Stimulated activated memory B cell treated with anti-CD40 and anti-IgM and Interleukin-4, amounts not matched to agents 10 μg/mL and 1 μg/mL and 100 μg/mL, for 72 hours (primary cell): ENCODE results near the gene BCL10.

Experiments
- ATAC-seq: fragments of 150-1000 bp; cut with Tn5 transposase; 2 replicates; pipeline ENCODE4 v1.10.0; 2021
- H3K27ac Mint-ChIP-seq: one replicate; pipeline ENCODE4 v1.8.0; 2022; ENCODE audit warnings: mild to moderate bottlenecking, mixed read lengths
- H3K27me3 Mint-ChIP-seq: one replicate; pipeline ENCODE4 v1.8.0; 2022; ENCODE audit warnings: mixed read lengths
- H3K36me3 Mint-ChIP-seq: one replicate; pipeline ENCODE4 v1.8.0; 2022; ENCODE audit warnings: mixed read lengths
- H3K4me1 Mint-ChIP-seq: one replicate; pipeline ENCODE4 v1.8.0; 2022; ENCODE audit warnings: mixed read lengths
- H3K4me3 Mint-ChIP-seq: one replicate; pipeline ENCODE4 v1.8.0; 2022; ENCODE audit warnings: mild to moderate bottlenecking, moderate library complexity, mixed read lengths
- H3K9me3 Mint-ChIP-seq: one replicate; pipeline ENCODE4 v1.8.0; 2022; ENCODE audit warnings: mixed read lengths

BCL10 gene

GRCh38 chr1:85283475-85284199 is 7.2 kb upstream of the BCL10 start:
- ATAC-seq, result no peak
- no peaks in the 10 kb centered on the region for H3K27me3 Mint-ChIP-seq
- H3K36me3 Mint-ChIP-seq, result peaks cover 7% of the 10 kb centered on the region
- H3K4me1 Mint-ChIP-seq, result peaks cover 15% of the 10 kb centered on the region
- H3K27ac Mint-ChIP-seq, result no peak overlapping the region
- H3K9me3 Mint-ChIP-seq, result no peaks in the 10 kb centered on the region
- no peak overlapping the region for H3K4me3 Mint-ChIP-seq

- no peak overlapping the region for H3K27ac Mint-ChIP-seq
- no peaks in the 10 kb centered on the region for H3K9me3 Mint-ChIP-seq
- H3K4me3 Mint-ChIP-seq, result no peak overlapping the region
- no peaks in the 10 kb centered on the region for H3K27me3 Mint-ChIP-seq
- peaks cover 17% of the 10 kb centered on the region for H3K4me1 Mint-ChIP-seq
- no peak for ATAC-seq
- peaks cover 7% of the 10 kb centered on the region for H3K36me3 Mint-ChIP-seq
These were observed 6.0 kb upstream of the BCL10 start for GRCh38 chr1:85282424-85282823.

- Mint-ChIP-seq H3K27me3 (no peaks in the 10 kb centered on the region), H3K4me3 (no peak overlapping the region)
These were observed 4.2 kb upstream of the BCL10 start for GRCh38 chr1:85280636-85281035.

GRCh38 chr1:85279458-85280080 is 3.1 kb upstream of the BCL10 start:
- H3K4me3 Mint-ChIP-seq, result peak overlapping the region; percentile 44
- peaks cover 35% of the 10 kb centered on the region for H3K4me1 Mint-ChIP-seq
- H3K9me3 Mint-ChIP-seq, result no peaks in the 10 kb centered on the region
- ATAC-seq, result no peak
- H3K27me3 Mint-ChIP-seq, result no peaks in the 10 kb centered on the region
- H3K27ac Mint-ChIP-seq, result peak overlapping the region; percentile 63
- H3K36me3 Mint-ChIP-seq, result peaks cover 1% of the 10 kb centered on the region

More at GRCh38 chr1:85280636-85281035, 4.2 kb upstream of the BCL10 start:
- peaks cover 25% of the 10 kb centered on the region for H3K4me1 Mint-ChIP-seq
- no peak overlapping the region for H3K27ac Mint-ChIP-seq
- H3K36me3 Mint-ChIP-seq, result peaks cover 7% of the 10 kb centered on the region
- no peak for ATAC-seq
- no peaks in the 10 kb centered on the region for H3K9me3 Mint-ChIP-seq

- Mint-ChIP-seq H3K27me3 (no peaks in the 10 kb centered on the region), H3K4me3 (peak overlapping the region; percentile 44), H3K36me3 (peaks cover 2% of the 10 kb centered on the region), H3K9me3 (no peaks in the 10 kb centered on the region), H3K27ac (peak overlapping the region; percentile 63), H3K4me1 (peaks cover 41% of the 10 kb centered on the region)
- no peak for ATAC-seq
These were observed 2.5 kb upstream of the BCL10 start for GRCh38 chr1:85278853-85279314.

GRCh38 chr1:85277802-85278201 is 1.4 kb upstream of the BCL10 start:
- Mint-ChIP-seq H3K9me3 (no peaks in the 10 kb centered on the region), H3K4me3 (no peak overlapping the region), H3K27me3 (no peaks in the 10 kb centered on the region), H3K36me3 (peaks cover 13% of the 10 kb centered on the region), H3K4me1 (peaks cover 52% of the 10 kb centered on the region), H3K27ac (no peak overlapping the region)
- ATAC-seq, result no peak

GRCh38 chr1:85276978-85277639 is 677 bp upstream of the BCL10 start:
- Mint-ChIP-seq H3K27ac (peak overlapping the region; percentile 91), H3K36me3 (peaks cover 16% of the 10 kb centered on the region), H3K4me3 (peak overlapping the region; percentile 84), H3K9me3 (no peaks in the 10 kb centered on the region), H3K27me3 (no peaks in the 10 kb centered on the region), H3K4me1 (peaks cover 56% of the 10 kb centered on the region)
- ATAC-seq, result no peak

GRCh38 chr1:85275701-85276214 is 674 bp downstream of the BCL10 start:
- H3K4me3 Mint-ChIP-seq, result peak overlapping the region; percentile 84
- H3K9me3 Mint-ChIP-seq, result no peaks in the 10 kb centered on the region
- ATAC-seq, result peak; percentile 29
- H3K4me1 Mint-ChIP-seq, result peaks cover 66% of the 10 kb centered on the region
- H3K27me3 Mint-ChIP-seq, result no peaks in the 10 kb centered on the region
- peak overlapping the region; percentile 91 for H3K27ac Mint-ChIP-seq
- peaks cover 27% of the 10 kb centered on the region for H3K36me3 Mint-ChIP-seq

GRCh38 chr1:85274969-85275453 is 1.4 kb downstream of the BCL10 start:
- Mint-ChIP-seq H3K4me3 (peak overlapping the region; percentile 84), H3K27me3 (no peaks in the 10 kb centered on the region), H3K36me3 (peaks cover 31% of the 10 kb centered on the region), H3K27ac (peak overlapping the region; percentile 91), H3K9me3 (no peaks in the 10 kb centered on the region), H3K4me1 (peaks cover 66% of the 10 kb centered on the region)
- ATAC-seq, result no peak

- ATAC-seq, result no peak
- Mint-ChIP-seq H3K36me3 (peaks cover 43% of the 10 kb centered on the region), H3K4me1 (peaks cover 62% of the 10 kb centered on the region), H3K4me3 (no peak overlapping the region), H3K27ac (peak overlapping the region; percentile 91), H3K27me3 (no peaks in the 10 kb centered on the region), H3K9me3 (no peaks in the 10 kb centered on the region)
These were observed 3.0 kb downstream of the BCL10 start for GRCh38 chr1:85273397-85273796.

GRCh38 chr1:85268801-85269585 is 7.4 kb downstream of the BCL10 start:
- no peak for ATAC-seq
- Mint-ChIP-seq H3K9me3 (no peaks in the 10 kb centered on the region), H3K4me3 (no peak overlapping the region), H3K36me3 (peaks cover 48% of the 10 kb centered on the region), H3K27me3 (no peaks in the 10 kb centered on the region), H3K4me1 (peaks cover 39% of the 10 kb centered on the region), H3K27ac (no peak overlapping the region)

GRCh38 chr1:85267313-85267712 is 9.1 kb downstream of the BCL10 start:
- Mint-ChIP-seq H3K27ac (no peak overlapping the region), H3K4me1 (peaks cover 23% of the 10 kb centered on the region), H3K9me3 (no peaks in the 10 kb centered on the region), H3K36me3 (peaks cover 46% of the 10 kb centered on the region), H3K27me3 (no peaks in the 10 kb centered on the region), H3K4me3 (no peak overlapping the region)
- no peak for ATAC-seq

- no peak overlapping the region for H3K27ac Mint-ChIP-seq
These were observed 12.3 kb downstream of the BCL10 start for GRCh38 chr1:85264150-85264549.

GRCh38 chr1:85262985-85263384 is 13.4 kb downstream of the BCL10 start:
- peaks cover 14% of the 10 kb centered on the region for H3K4me1 Mint-ChIP-seq
- H3K36me3 Mint-ChIP-seq, result peaks cover 26% of the 10 kb centered on the region
- no peak for ATAC-seq
- no peak overlapping the region for H3K4me3 Mint-ChIP-seq
- H3K27ac Mint-ChIP-seq, result no peak overlapping the region
- no peaks in the 10 kb centered on the region for H3K27me3 Mint-ChIP-seq
- H3K9me3 Mint-ChIP-seq, result peaks cover 3% of the 10 kb centered on the region

More at GRCh38 chr1:85264150-85264549, 12.3 kb downstream of the BCL10 start:
- Mint-ChIP-seq H3K27me3 (no peaks in the 10 kb centered on the region), H3K9me3 (peaks cover 3% of the 10 kb centered on the region), H3K4me1 (peaks cover 12% of the 10 kb centered on the region), H3K36me3 (peaks cover 31% of the 10 kb centered on the region), H3K4me3 (no peak overlapping the region)
- ATAC-seq, result no peak

- peaks cover 3% of the 10 kb centered on the region for H3K9me3 Mint-ChIP-seq
- H3K4me1 Mint-ChIP-seq, result peaks cover 28% of the 10 kb centered on the region
- H3K36me3 Mint-ChIP-seq, result peaks cover 36% of the 10 kb centered on the region
- ATAC-seq, result no peak
- peak overlapping the region; percentile 99 for H3K4me3 Mint-ChIP-seq
- peak overlapping the region; percentile 97 for H3K27ac Mint-ChIP-seq
- no peaks in the 10 kb centered on the region for H3K27me3 Mint-ChIP-seq
These were observed 16.5 kb downstream of the BCL10 start for GRCh38 chr1:85259912-85260274.
